ENCODE measurements around the gene ROBO4.

DNA sequence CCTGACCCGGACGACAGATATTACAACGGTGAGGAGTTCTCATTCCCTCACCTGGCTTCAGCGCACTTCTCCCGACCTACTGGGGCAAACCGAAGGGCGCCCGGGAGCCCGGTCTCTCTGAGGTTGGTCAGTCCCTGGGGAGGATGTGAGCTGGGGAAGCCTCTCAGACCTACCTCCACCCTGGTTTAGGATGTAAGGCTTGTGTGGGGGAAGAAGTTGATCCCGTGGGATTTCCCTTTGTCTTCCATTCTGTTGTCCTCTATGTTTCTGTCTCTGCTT lies 20.1 kb downstream of the ROBO4 start:
- no peak for TF ChIP-seq EZH2 (IDR thresholded peaks at IDR 0.05; ENCODE audit: insufficient read depth, low read length)
- TF ChIP-seq CTCF (IDR thresholded peaks at IDR 0.05; ENCODE audit: insufficient read depth, low read depth, low read length): no peak
